Measurements from ENCODE around the gene IPCEF1.
A peak's percentile ranks its signal among the peaks of the same experiment; 100 is the strongest.

The IPCEF1 gene

GRCh38 chr6:154261688-154262397, 94.8 kb downstream of the IPCEF1 start:
- TF ChIP-seq FOXM1 (IDR thresholded peaks at IDR 0.05; ENCODE audit: borderline replicate concordance) (no peak), TARDBP (IDR thresholded peaks at IDR 0.05) (no peak), NFRKB (IDR thresholded peaks at IDR 0.05) (no peak), FOXK2 (IDR thresholded peaks at IDR 0.05) (no peak), CTBP1 (IDR thresholded peaks at IDR 0.05; ENCODE audit: borderline replicate concordance) (no peak), FOXA1 (IDR thresholded peaks at IDR 0.05) (no peak), SP1 (IDR thresholded peaks at IDR 0.05) (no peak), LEF1 (IDR thresholded peaks at IDR 0.05; ENCODE audit: borderline replicate concordance) (no peak), BHLHE40 (IDR thresholded peaks at IDR 0.05; ENCODE audit: borderline replicate concordance) (no peak), HDGF (IDR thresholded peaks at IDR 0.05; ENCODE audit: borderline replicate concordance) (no peak)
- ChIA-PET POLR2A (no interaction called here), CTCF (no interaction called here)
- no peak for DNase-seq (ENCODE audit: extremely low spot score)

- CTCF ChIA-PET = interaction anchor here (0.8 kb wide), 1 partner anchor 9 kb away, joined by 8 read pairs; no protein-coding TSS in a partner anchor
- POLR2A ChIA-PET = no interaction called here
- DNase-seq (ENCODE audit: extremely low spot score) = no peak
- TF ChIP-seq FOXK2 (IDR thresholded peaks at IDR 0.05) = no peak
- TF ChIP-seq PKNOX1 (IDR thresholded peaks at IDR 0.05) = no peak
- TF ChIP-seq ELF4 (IDR thresholded peaks at IDR 0.05) = no peak
- TF ChIP-seq LEF1 (IDR thresholded peaks at IDR 0.05; ENCODE audit: borderline replicate concordance) = no peak
- no peak for TF ChIP-seq TARDBP (IDR thresholded peaks at IDR 0.05)
- TF ChIP-seq ZNF384 (IDR thresholded peaks at IDR 0.05) = no peak
- no peak for TF ChIP-seq SUZ12 (IDR thresholded peaks at IDR 0.05)
- TF ChIP-seq FOXM1 (IDR thresholded peaks at IDR 0.05; ENCODE audit: borderline replicate concordance) = no peak
- no peak for TF ChIP-seq FOXA1 (IDR thresholded peaks at IDR 0.05)
Observed at GRCh38 chr6:154258064-154258757, 98.4 kb downstream of the IPCEF1 start.

GRCh38 chr6:154257067-154257466, 99.5 kb downstream of the IPCEF1 start:
- ChIA-PET POLR2A (no interaction called here), CTCF (no interaction called here)
- TF ChIP-seq HDGF (IDR thresholded peaks at IDR 0.05; ENCODE audit: borderline replicate concordance) (no peak), CTBP1 (IDR thresholded peaks at IDR 0.05; ENCODE audit: borderline replicate concordance) (no peak), FOXA1 (IDR thresholded peaks at IDR 0.05) (no peak), ARNT (IDR thresholded peaks at IDR 0.05) (no peak), BHLHE40 (IDR thresholded peaks at IDR 0.05; ENCODE audit: borderline replicate concordance) (no peak)
- no peak for DNase-seq (ENCODE audit: extremely low spot score)

- CTCF ChIA-PET = no interaction called here
- TF ChIP-seq FOXK2 (IDR thresholded peaks at IDR 0.05) = no peak
- no peak for TF ChIP-seq BHLHE40 (IDR thresholded peaks at IDR 0.05; ENCODE audit: borderline replicate concordance)
- TF ChIP-seq ELF4 (IDR thresholded peaks at IDR 0.05) = no peak
- no peak for TF ChIP-seq ZNF384 (IDR thresholded peaks at IDR 0.05)
- no peak for TF ChIP-seq PKNOX1 (IDR thresholded peaks at IDR 0.05)
- POLR2A ChIA-PET = no interaction called here
- DNase-seq (ENCODE audit: extremely low spot score) = no peak
Observed at GRCh38 chr6:154252678-154253077, 103.9 kb downstream of the IPCEF1 start.

GRCh38 chr6:154251116-154251515, 105.5 kb downstream of the IPCEF1 start:
- CTCF ChIA-PET = no interaction called here
- TF ChIP-seq SUZ12 (IDR thresholded peaks at IDR 0.05) (no peak), PKNOX1 (IDR thresholded peaks at IDR 0.05) (no peak), SP1 (IDR thresholded peaks at IDR 0.05) (no peak), NFRKB (IDR thresholded peaks at IDR 0.05) (no peak), ELF4 (IDR thresholded peaks at IDR 0.05) (no peak), TARDBP (IDR thresholded peaks at IDR 0.05) (no peak)
- POLR2A ChIA-PET = interaction anchor here (0.5 kb wide), 1 partner anchor 9 kb away, joined by 3 read pairs; no protein-coding TSS in a partner anchor
- DNase-seq (ENCODE audit: extremely low spot score) = no peak

GRCh38 chr6:154249499-154250298, 106.9 kb downstream of the IPCEF1 start:
- POLR2A ChIA-PET = no interaction called here
- TF ChIP-seq ZNF384 (IDR thresholded peaks at IDR 0.05) = 0 out of 2 replicates have a peak, but pooled peaks have one; percentile 3
- no peak for TF ChIP-seq LEF1 (IDR thresholded peaks at IDR 0.05; ENCODE audit: borderline replicate concordance)
- no peak for DNase-seq (ENCODE audit: extremely low spot score)
- CTCF ChIA-PET = interaction anchor here (0.6 to 1.4 kb wide), 3 partner anchors 8 to 17 kb away, joined by 3 to 8 read pairs (median 4); no protein-coding TSS in a partner anchor
